K562 (cell line): ENCODE measurements around the gene CD302. TPM values are rescaled to one million over a fixed set of nuclear protein-coding genes. Genes with fewer than 3 reads are reported as not detected.
A peak's percentile ranks its signal among the peaks of the same experiment; 100 is the strongest.

Source experiments
- ATAC-seq: fragments of 200-7000 bp; cut with Tn5 transposase; 3 replicates; pipeline ENCODE4 v1.9.1; 2020; ENCODE audit warnings: moderate library complexity
- BruUV-seq: library from RNA; stranded (reverse); fragments of 400-500 nt; replicated peaks from 2 replicates; lab custom pipeline; 2021; lab: Mats Ljungman, UMichigan
- CTCF ChIA-PET: fragments of 300-600 bp; formaldehyde crosslinking; extraction: SDS; loops from one replicate; lab custom pipeline; 2021; ENCODE audit warnings: low intra/inter-chr PET ratio; lab: Yijun Ruan, JAX
- POLR2A ChIA-PET: fragments of 300-600, 350-650 bp; sonication (Branson Sonifier 250); formaldehyde crosslinking; extraction: SDS; loops from one replicate; lab custom pipeline; 2021; ENCODE audit warnings: antibody characterized with exemption, inconsistent platforms; lab: Yijun Ruan, JAX
- DNase-seq, 4 experiments: peaks; one replicate each; pipeline versions ENCODE4 v3.0.0 to v3.0.0-alpha.2; 2011 to 2018; ENCODE audit warnings: low spot score in 3 of 4, mixed read lengths in 3 of 4; ENCODE audit errors: extremely low read depth in 1 of 4
- FAIRE-seq: peaks from 2 replicates; lab custom pipeline; 2011; peaks lifted over from hg19 to GRCh38; lab: Jason Lieb, UNC
- H2AFZ ChIP-seq: 2 replicates; pipeline ENCODE4 v1.6.0; 2011; ENCODE audit warnings: low read depth, low read length, control low read depth, inconsistent platforms
- H3K27ac ChIP-seq: fragments of 200-600 bp; 3 replicates; pipeline ENCODE4 v1.8.0; 2011; ENCODE audit warnings: low read depth, mild to moderate bottlenecking, control low read depth, inconsistent platforms, low read length, moderate library complexity, mixed read lengths; ENCODE audit errors: extremely low read depth
- H3K27me3 ChIP-seq, 2 experiments: fragments of 300-600 bp in 1 of 2; 2 replicates in 1 of 2; 3 replicates in 1 of 2; pipeline versions ENCODE4 v1.6.0 to v1.8.0; 2011; ENCODE audit warnings: inconsistent platforms in 2 of 2, low read length in 2 of 2, mild to moderate bottlenecking in 1 of 2, mixed read lengths in 1 of 2, moderate library complexity in 1 of 2; ENCODE audit not compliant: control insufficient read depth in 2 of 2, insufficient read depth in 2 of 2
- H3K36me3 ChIP-seq: fragments of 300-600 bp; 3 replicates; pipeline ENCODE4 v1.8.0; 2011; ENCODE audit warnings: mild to moderate bottlenecking, low read length, inconsistent platforms; ENCODE audit not compliant: control insufficient read depth, insufficient read depth
- H3K4me1 ChIP-seq, 2 experiments: fragments of 200-600 bp in 1 of 2; replicated peaks in 1 of 2; 2 replicates in 1 of 2; 3 replicates in 1 of 2; pipeline versions ENCODE4 v1.5.1 to v1.8.0; 2011; ENCODE audit warnings: inconsistent platforms in 2 of 2, low read length in 2 of 2, mild to moderate bottlenecking in 1 of 2, mixed read lengths in 1 of 2, moderate library complexity in 1 of 2; ENCODE audit not compliant: control insufficient read depth in 2 of 2, insufficient read depth in 2 of 2
- H3K4me2 ChIP-seq: 2 replicates; pipeline ENCODE4 v1.6.1; 2011; ENCODE audit warnings: low read length, control low read depth, inconsistent platforms, mixed read lengths; ENCODE audit not compliant: insufficient read depth
- H3K4me3 ChIP-seq: fragments of 200-600 bp; sonication (generic), shearing (Covaris generic); 2 replicates; pipeline ENCODE4 v1.5.1; 2016; ENCODE audit warnings: control low read depth, inconsistent platforms
- H3K79me2 ChIP-seq: fragments of 200-600 bp; 3 replicates; pipeline ENCODE4 v1.8.0; 2011; ENCODE audit warnings: low read length, inconsistent platforms; ENCODE audit not compliant: control insufficient read depth, insufficient read depth
- H3K9ac ChIP-seq, 2 experiments: 2 replicates each; pipeline versions ENCODE4 v1.6.0 to v1.6.1; 2011; ENCODE audit warnings: low read depth in 2 of 2, low read length in 2 of 2, control low read depth in 1 of 2, inconsistent platforms in 1 of 2, mild to moderate bottlenecking in 1 of 2, mixed read lengths in 1 of 2; ENCODE audit not compliant: insufficient read depth in 1 of 2
- H3K9me1 ChIP-seq: one replicate; pipeline ENCODE4 v1.6.0; 2011; ENCODE audit warnings: inconsistent platforms, mild to moderate bottlenecking, low read length, moderate library complexity; ENCODE audit not compliant: control insufficient read depth, insufficient read depth
- H3K9me3 ChIP-seq: replicated peaks from 2 replicates; pipeline ENCODE4 v1.5.1; 2011; ENCODE audit warnings: low read depth, low read length, inconsistent platforms; ENCODE audit not compliant: control insufficient read depth, insufficient read depth
- H4K20me1 ChIP-seq: replicated peaks from 2 replicates; pipeline ENCODE4 v1.6.1; 2011; ENCODE audit warnings: low read length, inconsistent platforms, mixed read lengths; ENCODE audit not compliant: control insufficient read depth, insufficient read depth
- CREM ChIP-seq: IDR thresholded peaks from 2 replicates; pipeline ENCODE4 v1.6.1; 2014; ENCODE audit warnings: antibody characterized with exemption, low read depth
- NFATC3 ChIP-seq: fragments of 450-650 bp; IDR thresholded peaks from 2 replicates; pipeline ENCODE4 v1.6.1; 2017; ENCODE audit warnings: mild to moderate bottlenecking
- WGBS: fragments of 100-300 bp; shearing (Covaris generic); methylation state at CpG from one replicate; pipeline ENCODE4 v1.1.6; 2016; ENCODE audit warnings: low coverage, mixed read lengths; ENCODE audit not compliant: insufficient coverage; ENCODE audit errors: missing lambda C conversion rate; 5-methylcytosine and 5-hydroxymethylcytosine counted together
- in situ Hi-C: fragments of 300-500 bp; cut with MboI; formaldehyde crosslinking; loops from 4 replicates; pipeline ENCODE4 v1.15.0; 2018; ENCODE audit warnings: inconsistent platforms, mixed read lengths
- intact Hi-C: fragments of 100-400 bp; cut with micrococcal nuclease; formaldehyde crosslinking; loops from 2 replicates; pipeline ENCODE4 v1.14.2; 2022
- polyA plus RNA-seq, 8 experiments: library from polyadenylated mRNA; depleted of rRNA in 4 of 8; stranded (reverse) in 5 of 8; unstranded in 3 of 8; fragments of >200 nt; fragmentation: Nextera tagmentation in 2 of 8; fragmentation: Illumina TruSeq in 1 of 8; extraction: Ambion mirVana in 2 of 8; extraction: Trizol in 1 of 8; gene quantifications; 2 replicates each; pipeline versions ENCODE4 v1.2.1 to v1.2.3, GENCODE V29; 2011 to 2014; ENCODE audit warnings: inconsistent platforms in 1 of 8, missing spikeins in 1 of 8
- total RNA-seq, 7 experiments: library from RNA; depleted of rRNA in 6 of 7; stranded (reverse); fragments of >200 nt in 6 of 7; fragmentation: Illumina TruSeq in 2 of 7; extraction: Trizol in 2 of 7; gene quantifications; 2 replicates each; pipeline versions ENCODE4 v1.2.1 to v1.2.3, GENCODE V29; 2011 to 2021; ENCODE audit warnings: low replicate concordance in 1 of 7
- TF ChIP-seq, protein P1 (sequence below): fragments of 200-800 bp; sonication (Bioruptor generic); IDR thresholded peaks from 2 replicates; pipeline ENCODE4 v1.6.1; 2017; ENCODE audit warnings: missing genetic modification characterization, missing compliant biosample characterization

CD302 gene
- total and polyA plus RNA-seq, 9 of the 15 experiments (the other 6 are each of a cell fraction or from before 2014, with no cell fraction given), result 0.03 to 0.07 (median 0.04) TPM; not detected in 5

DNA sequence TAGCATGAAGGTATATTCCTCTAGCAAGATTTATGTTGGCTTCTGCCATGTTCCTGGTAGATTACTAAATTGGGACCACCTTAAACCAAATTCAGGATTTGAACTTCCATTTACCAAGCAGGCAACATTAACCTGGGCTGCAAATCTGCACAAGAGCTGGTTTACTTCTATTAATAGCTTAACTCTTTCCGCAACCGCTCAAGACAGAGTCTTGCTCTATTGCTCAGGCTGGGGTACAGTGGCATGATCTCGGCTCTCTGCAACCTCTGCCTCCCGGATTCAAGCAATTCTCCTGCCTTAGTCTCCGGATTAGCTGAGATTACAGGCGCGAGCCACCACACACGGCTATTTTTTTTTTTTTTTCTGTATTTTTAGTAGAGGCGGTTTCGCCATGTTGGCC is 77.3 kb downstream of the CD302 start:
- H3K36me3 ChIP-seq, result peaks cover 85% of the 10 kb centered on the region
- TF ChIP-seq, protein P1, sequence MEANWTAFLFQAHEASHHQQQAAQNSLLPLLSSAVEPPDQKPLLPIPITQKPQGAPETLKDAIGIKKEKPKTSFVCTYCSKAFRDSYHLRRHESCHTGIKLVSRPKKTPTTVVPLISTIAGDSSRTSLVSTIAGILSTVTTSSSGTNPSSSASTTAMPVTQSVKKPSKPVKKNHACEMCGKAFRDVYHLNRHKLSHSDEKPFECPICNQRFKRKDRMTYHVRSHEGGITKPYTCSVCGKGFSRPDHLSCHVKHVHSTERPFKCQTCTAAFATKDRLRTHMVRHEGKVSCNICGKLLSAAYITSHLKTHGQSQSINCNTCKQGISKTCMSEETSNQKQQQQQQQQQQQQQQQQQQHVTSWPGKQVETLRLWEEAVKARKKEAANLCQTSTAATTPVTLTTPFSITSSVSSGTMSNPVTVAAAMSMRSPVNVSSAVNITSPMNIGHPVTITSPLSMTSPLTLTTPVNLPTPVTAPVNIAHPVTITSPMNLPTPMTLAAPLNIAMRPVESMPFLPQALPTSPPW (CRISPR knock-in tag), result no peak
- no peak for TF ChIP-seq NFATC3
- no peak for TF ChIP-seq CREM
- no peak overlapping the region for H2AFZ ChIP-seq
- H3K27ac ChIP-seq, result no peak overlapping the region
- H3K4me1 ChIP-seq, result peaks cover 2 to 4% of the 10 kb centered on the region in 2 experiments; a peak in 3 of 5 replicates
- H3K9me3 ChIP-seq, result no peaks in the 10 kb centered on the region
- intact Hi-C loops, result no loop called here
- CTCF ChIA-PET, result no interaction called here
- peaks cover 100% of the 10 kb centered on the region for H3K79me2 ChIP-seq
- no peak overlapping the region for H3K4me3 ChIP-seq
- H4K20me1 ChIP-seq, result peaks cover 57% of the 10 kb centered on the region
- DNase-seq (no peak), FAIRE-seq (no peak), ATAC-seq (no peak)
- no peaks in the 10 kb centered on the region for H3K27me3 ChIP-seq
- no peak overlapping the region for H3K4me2 ChIP-seq
- no TSS peak for BruUV-seq
- POLR2A ChIA-PET, result interaction anchor here (0.6 to 2.9 kb wide), 5 partner anchors 8 to 532 kb away, joined by 3 to 40 read pairs (median 4); partner anchors contain the start of gene MARCHF7
- H3K9ac ChIP-seq, result peak overlapping the region in 1 of 2 experiments; percentile 31; a peak in 1 of 4 replicates
- in situ Hi-C loops, result no loop called here
- WGBS, result 89% methylated on average over 10 of the region's 10 CpGs
- no peaks in the 10 kb centered on the region for H3K9me1 ChIP-seq

Other genes with a start within 250 kb of the CD302 start
- 15.1 and 16.2 TPM in 2 replicates for gene BAZ2B, start 181.7 kb downstream of the CD302 start, total RNA-seq (2014; rRNA removed)
- gene BAZ2B, start 181.7 kb downstream of the CD302 start, total RNA-seq (2014; rRNA removed; fragmentation: Illumina TruSeq; extraction: Trizol), result 30.7 and 33.1 TPM in 2 replicates
- 38.6 and 39.4 TPM in 2 replicates for gene BAZ2B, start 181.7 kb downstream of the CD302 start, total RNA-seq (2015; rRNA removed; fragmentation: Illumina TruSeq; extraction: Trizol)
- 18.7 and 19.7 TPM in 2 replicates for gene BAZ2B, start 181.7 kb downstream of the CD302 start, total RNA-seq (2021)
- gene BAZ2B, start 181.7 kb downstream of the CD302 start, polyA plus RNA-seq (2011; rRNA removed), result 19.8 and 20.9 TPM in 2 replicates
- gene BAZ2B, start 181.7 kb downstream of the CD302 start, polyA plus RNA-seq (2014; fragmentation: Illumina TruSeq; extraction: Trizol), result 16.9 and 20.0 TPM in 2 replicates
- gene BAZ2B, start 181.7 kb downstream of the CD302 start, polyA plus RNA-seq (2014; fragmentation: Nextera tagmentation; extraction: Ambion mirVana), result 1 to 10 TPM; 7.5 to 8.1 TPM
- gene BAZ2B, start 181.7 kb downstream of the CD302 start, polyA plus RNA-seq (2014; rRNA removed), result 14.2 and 21.4 TPM in 2 replicates
- 53.3 and 58.8 TPM in 2 replicates for gene MARCHF7, start 85.7 kb downstream of the CD302 start, total RNA-seq (2014; rRNA removed)
- 117 and 143 TPM in 2 replicates for gene MARCHF7, start 85.7 kb downstream of the CD302 start, total RNA-seq (2014; rRNA removed; fragmentation: Illumina TruSeq; extraction: Trizol)
- gene MARCHF7, start 85.7 kb downstream of the CD302 start, total RNA-seq (2015; rRNA removed; fragmentation: Illumina TruSeq; extraction: Trizol), result 118 and 130 TPM in 2 replicates
- gene MARCHF7, start 85.7 kb downstream of the CD302 start, total RNA-seq (2021), result 80.5 and 84.9 TPM in 2 replicates
- gene MARCHF7, start 85.7 kb downstream of the CD302 start, polyA plus RNA-seq (2011; rRNA removed), result 59.4 and 65.1 TPM in 2 replicates
- gene MARCHF7, start 85.7 kb downstream of the CD302 start, polyA plus RNA-seq (2014; fragmentation: Illumina TruSeq; extraction: Trizol), result 103 and 137 TPM in 2 replicates
- 100 to 1,000 TPM in 1 of 2 experiments, 10 to 100 TPM in 1; 86.7 to 106 TPM for gene MARCHF7, start 85.7 kb downstream of the CD302 start, polyA plus RNA-seq (2014; fragmentation: Nextera tagmentation; extraction: Ambion mirVana)
- 50.7 and 58.2 TPM in 2 replicates for gene MARCHF7, start 85.7 kb downstream of the CD302 start, polyA plus RNA-seq (2014; rRNA removed)
- gene LY75, start 106.5 kb upstream of the CD302 start, total RNA-seq (2014; rRNA removed), result not detected in 2 replicates
- gene LY75, start 106.5 kb upstream of the CD302 start, total RNA-seq (2014; rRNA removed; fragmentation: Illumina TruSeq; extraction: Trizol), result not detected in 2 replicates
- not detected in 2 replicates for gene LY75, start 106.5 kb upstream of the CD302 start, total RNA-seq (2015; rRNA removed; fragmentation: Illumina TruSeq; extraction: Trizol)
- gene LY75, start 106.5 kb upstream of the CD302 start, total RNA-seq (2021), result 0.09 and 0.16 TPM in 2 replicates
- 0.06 TPM in 1 of 2 replicates, not detected in the other for gene LY75, start 106.5 kb upstream of the CD302 start, polyA plus RNA-seq (2011; rRNA removed)
- gene LY75, start 106.5 kb upstream of the CD302 start, polyA plus RNA-seq (2014; fragmentation: Illumina TruSeq; extraction: Trizol), result not detected in 2 replicates
- gene LY75, start 106.5 kb upstream of the CD302 start, polyA plus RNA-seq (2014; fragmentation: Nextera tagmentation; extraction: Ambion mirVana), result under 1 TPM in 1 of 2 experiments, not detected in 1; 0.01 TPM
- gene LY75, start 106.5 kb upstream of the CD302 start, polyA plus RNA-seq (2014; rRNA removed), result not detected in 2 replicates